Gastrocnemius medialis (tissue), 4 donors: ENCODE data around the gene BEST1. TPM values are rescaled to one million over a fixed set of nuclear protein-coding genes. Genes with fewer than 3 reads are reported as not detected.

Source experiments
- ATAC-seq, 2 donors: fragments of 150-250 bp; one replicate each; pipeline ENCODE4 v1.9.1; 2016
- DNase-seq, 2 donors: peaks; one replicate each; pipeline ENCODE4 v3.0.0-alpha.2; 2019
- H3K27ac ChIP-seq, 4 donors: fragments of 200-600 bp; sonication (generic); 1 replicate in 1 of 4; 2 replicates in 3 of 4; pipeline ENCODE4 v1.5.1; 2016 to 2018; ENCODE audit warnings: mild to moderate bottlenecking in 2 of 4, moderate library complexity in 1 of 4
- H3K27me3 ChIP-seq, 3 donors: fragments of 200-600 bp; sonication (generic) in 2 of 3; 1 replicate in 1 of 3; 2 replicates in 2 of 3; pipeline versions ENCODE4 v1.5.1 to v1.6.0; 2016 to 2019; ENCODE audit warnings: mild to moderate bottlenecking in 1 of 3, moderate library complexity in 1 of 3
- H3K36me3 ChIP-seq, 2 donors: fragments of 200-600 bp; sonication (generic) in 1 of 2; one replicate each; pipeline ENCODE4 v1.5.1; 2017 to 2018
- H3K4me1 ChIP-seq, 2 donors: fragments of 200-600 bp; sonication (generic) in 1 of 2; one replicate each; pipeline ENCODE4 v1.5.1; 2016 to 2017; ENCODE audit warnings: mild to moderate bottlenecking in 2 of 2
- H3K4me3 ChIP-seq, 4 donors: fragments of 200-600 bp; sonication (generic) in 3 of 4; 1 replicate in 1 of 4; 2 replicates in 3 of 4; pipeline ENCODE4 v1.5.1; 2016 to 2019; ENCODE audit warnings: mild to moderate bottlenecking in 2 of 4
- H3K9me3 ChIP-seq, 3 donors: fragments of 200-600 bp; sonication (generic) in 2 of 3; 1 replicate in 1 of 3; 2 replicates in 2 of 3; pipeline ENCODE4 v1.5.1; 2016 to 2019
- POLR2A ChIP-seq, 2 donors: fragments of 450-650 bp; IDR thresholded peaks; one replicate each; pipeline ENCODE4 v1.6.1; 2017; ENCODE audit warnings: antibody characterized with exemption in 2 of 2, mild to moderate bottlenecking in 2 of 2, moderate library complexity in 2 of 2
- in situ Hi-C, 4 donors: fragments of 200-750 bp; cut with MboI; loops; one replicate each; pipeline versions ENCODE4 v1.15.0 to v1.8.0; 2017; ENCODE audit warnings: low sequenced_read_pairs in 4 of 4
- intact Hi-C: fragments of 100-400 bp; cut with DNase I; formaldehyde crosslinking; loops from one replicate; pipeline ENCODE4 v1.15.1; 2023; ENCODE audit warnings: low total_unique reads
- total RNA-seq, 4 donors: library from RNA; depleted of rRNA; stranded (reverse); fragments of >200 nt; gene quantifications; one replicate each; pipeline versions ENCODE4 v1.1.0 to v1.2.3, GENCODE V29; 2016
- TF ChIP-seq, protein P1 (sequence below), 5 experiments: fragments of 450-650 bp in 3 of 5; fragments of 200-600 bp in 2 of 5; sonication (generic) in 2 of 5; IDR thresholded peaks in 4 of 5; conservative IDR thresholded peaks in 1 of 5; 1 replicate in 4 of 5; 2 replicates in 1 of 5; pipeline ENCODE4 v1.5.1; 2016 to 2019; ENCODE audit warnings: antibody characterized with exemption in 5 of 5, mild to moderate bottlenecking in 3 of 5, moderate library complexity in 3 of 5

The BEST1 gene
- total RNA-seq, 4 donors from 2014 or later: 0.93 to 1.7 (median 0.94) TPM; not detected in 1

DNA sequence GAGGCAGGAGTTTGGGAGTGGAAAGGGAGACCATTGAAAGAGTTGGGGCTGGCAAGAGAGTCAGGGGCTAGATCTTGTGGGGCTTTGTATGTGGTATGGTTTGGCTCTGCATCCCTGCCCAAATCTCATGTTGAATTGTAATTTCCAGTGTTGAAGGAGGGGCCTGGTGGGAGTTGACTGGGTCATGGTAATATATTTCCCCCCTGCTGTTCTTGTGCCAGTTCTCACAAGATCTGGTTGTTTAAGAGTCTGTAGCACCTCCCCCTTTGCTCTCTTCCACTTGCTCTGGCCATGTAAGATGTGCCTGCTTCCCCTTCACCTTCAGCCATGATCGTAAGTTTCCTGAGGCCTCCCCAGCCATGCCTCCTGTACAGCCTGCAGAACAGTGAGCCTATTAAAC lies 22.6 kb upstream of the BEST1 start:
- TF ChIP-seq, protein P1, sequence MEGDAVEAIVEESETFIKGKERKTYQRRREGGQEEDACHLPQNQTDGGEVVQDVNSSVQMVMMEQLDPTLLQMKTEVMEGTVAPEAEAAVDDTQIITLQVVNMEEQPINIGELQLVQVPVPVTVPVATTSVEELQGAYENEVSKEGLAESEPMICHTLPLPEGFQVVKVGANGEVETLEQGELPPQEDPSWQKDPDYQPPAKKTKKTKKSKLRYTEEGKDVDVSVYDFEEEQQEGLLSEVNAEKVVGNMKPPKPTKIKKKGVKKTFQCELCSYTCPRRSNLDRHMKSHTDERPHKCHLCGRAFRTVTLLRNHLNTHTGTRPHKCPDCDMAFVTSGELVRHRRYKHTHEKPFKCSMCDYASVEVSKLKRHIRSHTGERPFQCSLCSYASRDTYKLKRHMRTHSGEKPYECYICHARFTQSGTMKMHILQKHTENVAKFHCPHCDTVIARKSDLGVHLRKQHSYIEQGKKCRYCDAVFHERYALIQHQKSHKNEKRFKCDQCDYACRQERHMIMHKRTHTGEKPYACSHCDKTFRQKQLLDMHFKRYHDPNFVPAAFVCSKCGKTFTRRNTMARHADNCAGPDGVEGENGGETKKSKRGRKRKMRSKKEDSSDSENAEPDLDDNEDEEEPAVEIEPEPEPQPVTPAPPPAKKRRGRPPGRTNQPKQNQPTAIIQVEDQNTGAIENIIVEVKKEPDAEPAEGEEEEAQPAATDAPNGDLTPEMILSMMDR (IDR thresholded peaks at IDR 0.05 in 4 of 5, conservative IDR thresholded peaks at IDR 0.05 in 1 of 5): no peak
- TF ChIP-seq POLR2A (IDR thresholded peaks at IDR 0.05): no peak
- in situ Hi-C loops (no loop called here), intact Hi-C loops (no loop called here)
- Histone ChIP-seq H3K36me3 (no peaks in the 10 kb centered on the region), H3K4me3 (no peak overlapping the region), H3K4me1 (peaks cover 11 to 17% of the 10 kb centered on the region in 2 donors), H3K27ac (no peak overlapping the region), H3K27me3 (no peaks in the 10 kb centered on the region), H3K9me3 (no peaks in the 10 kb centered on the region)
- no peak for DNase-seq
- no peak for ATAC-seq

- H3K27ac ChIP-seq: no peak overlapping the region
- ATAC-seq (no peak), DNase-seq (no peak)
- no peaks in the 10 kb centered on the region for H3K9me3 ChIP-seq
- in situ Hi-C loops: no loop called here
- H3K36me3 ChIP-seq: no peaks in the 10 kb centered on the region
- no peaks in the 10 kb centered on the region for H3K27me3 ChIP-seq
- H3K4me3 ChIP-seq: no peak overlapping the region
- TF ChIP-seq, protein P1 (IDR thresholded peaks at IDR 0.05 in 4 of 5, conservative IDR thresholded peaks at IDR 0.05 in 1 of 5): no peak
- TF ChIP-seq POLR2A (IDR thresholded peaks at IDR 0.05): no peak
- intact Hi-C loops: no loop called here
- H3K4me1 ChIP-seq: peaks cover 9% of the 10 kb centered on the region in 2 donors
Measured at GRCh38 chr11:61928606-61929005, 21.5 kb upstream of the BEST1 start.

DNA sequence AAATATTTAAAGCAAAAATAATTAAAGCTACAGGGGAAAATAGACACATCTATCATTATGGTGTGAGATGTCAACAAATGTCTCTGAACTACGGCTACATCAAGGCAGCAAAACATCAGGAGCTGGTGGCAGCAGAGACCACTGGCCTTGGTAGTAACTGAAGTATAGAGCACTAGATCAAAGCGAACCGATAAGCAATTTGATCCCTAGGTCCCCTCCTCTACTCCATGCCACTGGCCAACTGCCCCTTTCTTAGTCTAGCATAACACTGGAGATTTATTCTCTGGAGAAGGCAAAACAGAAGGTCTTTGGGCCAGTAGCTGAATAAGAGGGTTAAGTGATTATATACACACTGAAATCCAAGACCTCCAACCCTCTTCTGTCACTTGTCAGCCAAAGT lies 19.2 kb upstream of the BEST1 start:
- no peak for ATAC-seq
- no peak for TF ChIP-seq POLR2A (IDR thresholded peaks at IDR 0.05)
- TF ChIP-seq, protein P1 (IDR thresholded peaks at IDR 0.05 in 4 of 5, conservative IDR thresholded peaks at IDR 0.05 in 1 of 5): no peak
- no peaks in the 10 kb centered on the region for H3K4me1 ChIP-seq
- intact Hi-C loops: no loop called here
- no peaks in the 10 kb centered on the region for H3K27me3 ChIP-seq
- H3K9me3 ChIP-seq: no peaks in the 10 kb centered on the region
- no peak overlapping the region for H3K4me3 ChIP-seq
- no peaks in the 10 kb centered on the region for H3K36me3 ChIP-seq
- in situ Hi-C loops: no loop called here
- no peak for DNase-seq
- no peak overlapping the region for H3K27ac ChIP-seq

DNA sequence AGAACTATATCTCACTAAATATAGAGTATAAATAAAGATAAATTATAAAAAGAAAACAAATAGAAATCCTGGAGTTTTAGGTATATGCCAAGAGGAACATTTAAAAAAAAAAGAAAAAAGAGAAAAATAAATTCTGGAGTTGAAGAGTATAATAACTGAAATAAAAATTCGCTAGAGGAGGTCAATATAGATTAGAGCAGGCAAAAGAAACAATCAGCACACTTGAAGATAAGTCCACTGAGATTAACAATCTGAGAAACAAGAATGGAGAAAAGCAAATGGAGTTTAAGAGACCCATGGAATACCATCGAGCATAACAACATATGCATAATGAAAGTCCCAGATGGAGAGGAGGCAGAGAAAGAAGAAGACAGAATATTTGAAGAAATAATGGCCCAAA lies 14.3 kb upstream of the BEST1 start:
- no peaks in the 10 kb centered on the region for H3K4me1 ChIP-seq
- no peak overlapping the region for H3K4me3 ChIP-seq
- TF ChIP-seq, protein P1 (IDR thresholded peaks at IDR 0.05 in 4 of 5, conservative IDR thresholded peaks at IDR 0.05 in 1 of 5): no peak
- H3K36me3 ChIP-seq: no peaks in the 10 kb centered on the region
- peaks cover 0 to 7% (median 0%) of the 10 kb centered on the region in 3 donors for H3K9me3 ChIP-seq
- ATAC-seq (no peak), DNase-seq (no peak)
- intact Hi-C loops (no loop called here), in situ Hi-C loops (no loop called here)
- no peaks in the 10 kb centered on the region for H3K27me3 ChIP-seq
- no peak overlapping the region for H3K27ac ChIP-seq

DNA sequence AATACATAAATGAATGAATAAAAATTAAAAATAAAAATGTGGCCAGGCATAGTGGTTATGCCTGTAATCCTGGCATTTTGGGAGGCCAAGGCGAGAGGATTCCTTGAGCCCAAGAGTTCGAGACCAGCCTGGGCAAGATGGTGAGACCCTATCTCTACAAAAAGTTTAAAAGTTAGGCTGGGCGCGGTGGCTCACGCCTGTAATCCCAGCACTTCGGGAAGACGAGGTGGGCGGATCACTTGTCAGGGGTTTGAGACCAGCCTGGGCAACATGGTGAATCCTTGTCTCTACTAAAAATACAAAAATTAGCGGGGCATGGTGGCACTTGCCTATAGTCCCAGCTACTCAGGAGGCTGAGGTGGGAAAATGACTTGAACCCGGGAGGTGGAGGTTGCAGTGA lies 9.7 kb upstream of the BEST1 start:
- Histone ChIP-seq H3K27ac (no peak overlapping the region), H3K36me3 (no peaks in the 10 kb centered on the region), H3K4me1 (no peaks in the 10 kb centered on the region), H3K9me3 (peaks cover 0 to 7% (median 0%) of the 10 kb centered on the region in 3 donors), H3K27me3 (no peaks in the 10 kb centered on the region), H3K4me3 (no peak overlapping the region)
- ATAC-seq (no peak), DNase-seq (no peak)
- in situ Hi-C loops (loop anchor here in 1 of 4 donors (10.0 kb wide), 1 partner anchor 46 kb away; the partner anchor contains the start of gene FADS3), intact Hi-C loops (no loop called here)
- TF ChIP-seq POLR2A (IDR thresholded peaks at IDR 0.05): no peak
- TF ChIP-seq, protein P1 (IDR thresholded peaks at IDR 0.05 in 4 of 5, conservative IDR thresholded peaks at IDR 0.05 in 1 of 5): no peak
